ENCODE measurements around the gene RINT1.

Gene RINT1

DNA sequence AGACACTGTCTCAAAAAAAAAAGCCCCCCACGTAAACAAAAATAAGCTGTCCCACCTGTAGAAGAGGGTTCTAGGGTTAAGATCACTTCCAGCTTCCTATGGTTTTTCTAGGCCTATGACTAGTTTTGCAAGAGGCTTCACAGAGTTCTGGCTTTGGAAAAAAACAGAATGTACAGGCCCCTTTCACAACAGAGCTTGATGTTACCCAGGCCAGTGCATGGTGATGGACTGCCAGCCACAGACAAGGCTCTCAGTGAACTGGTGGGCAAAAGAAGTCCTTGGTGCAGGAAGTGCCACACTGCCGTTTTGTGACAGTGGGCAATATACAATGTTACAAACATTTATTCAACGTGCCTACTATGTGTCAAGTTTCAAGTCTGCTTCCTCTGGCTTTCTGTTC lies 67.5 kb downstream of the RINT1 start:
- DNase-seq (ENCODE audit: low read depth in 2 of 2) = no peak

DNA sequence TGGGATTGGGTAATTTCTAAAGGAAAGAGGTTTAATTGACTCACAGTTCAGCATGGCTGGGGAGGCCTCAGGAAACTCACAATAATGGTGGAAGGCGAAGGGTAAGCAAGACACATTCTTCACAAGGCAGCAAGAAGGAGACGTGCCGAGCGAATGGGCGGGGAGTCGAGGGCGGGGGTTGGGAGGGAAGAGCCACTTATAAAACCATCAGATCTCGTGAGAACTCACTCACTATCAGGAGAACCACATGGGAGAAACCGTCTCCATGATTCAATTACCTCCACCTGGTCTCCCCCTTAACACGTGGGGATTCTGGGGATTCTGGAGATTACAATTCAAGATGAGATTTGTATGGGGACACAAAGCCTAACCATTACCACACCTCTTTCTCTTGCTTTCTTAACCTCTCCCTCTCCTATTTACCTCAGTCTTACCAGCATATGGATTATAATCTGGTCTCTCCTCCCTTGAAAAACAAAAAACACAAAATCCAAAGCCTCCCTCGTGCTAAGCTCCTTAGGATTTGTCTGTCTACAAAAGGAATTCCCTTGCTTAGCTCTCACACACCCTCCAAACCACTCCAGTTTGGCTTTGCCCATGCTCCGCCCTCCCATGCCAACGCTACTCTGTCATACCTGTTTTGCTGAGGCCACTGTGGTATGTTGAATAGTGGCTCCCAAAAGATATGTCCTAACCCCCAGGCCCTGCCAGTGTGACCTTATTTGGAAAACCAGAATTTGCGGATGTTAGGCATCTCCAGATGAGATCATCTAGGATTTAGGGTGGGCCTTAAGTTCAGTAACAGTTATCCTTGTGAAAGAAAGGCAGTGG lies 68.9 kb downstream of the RINT1 start:
- no peak for DNase-seq (ENCODE audit: low read depth in 2 of 2)

DNA sequence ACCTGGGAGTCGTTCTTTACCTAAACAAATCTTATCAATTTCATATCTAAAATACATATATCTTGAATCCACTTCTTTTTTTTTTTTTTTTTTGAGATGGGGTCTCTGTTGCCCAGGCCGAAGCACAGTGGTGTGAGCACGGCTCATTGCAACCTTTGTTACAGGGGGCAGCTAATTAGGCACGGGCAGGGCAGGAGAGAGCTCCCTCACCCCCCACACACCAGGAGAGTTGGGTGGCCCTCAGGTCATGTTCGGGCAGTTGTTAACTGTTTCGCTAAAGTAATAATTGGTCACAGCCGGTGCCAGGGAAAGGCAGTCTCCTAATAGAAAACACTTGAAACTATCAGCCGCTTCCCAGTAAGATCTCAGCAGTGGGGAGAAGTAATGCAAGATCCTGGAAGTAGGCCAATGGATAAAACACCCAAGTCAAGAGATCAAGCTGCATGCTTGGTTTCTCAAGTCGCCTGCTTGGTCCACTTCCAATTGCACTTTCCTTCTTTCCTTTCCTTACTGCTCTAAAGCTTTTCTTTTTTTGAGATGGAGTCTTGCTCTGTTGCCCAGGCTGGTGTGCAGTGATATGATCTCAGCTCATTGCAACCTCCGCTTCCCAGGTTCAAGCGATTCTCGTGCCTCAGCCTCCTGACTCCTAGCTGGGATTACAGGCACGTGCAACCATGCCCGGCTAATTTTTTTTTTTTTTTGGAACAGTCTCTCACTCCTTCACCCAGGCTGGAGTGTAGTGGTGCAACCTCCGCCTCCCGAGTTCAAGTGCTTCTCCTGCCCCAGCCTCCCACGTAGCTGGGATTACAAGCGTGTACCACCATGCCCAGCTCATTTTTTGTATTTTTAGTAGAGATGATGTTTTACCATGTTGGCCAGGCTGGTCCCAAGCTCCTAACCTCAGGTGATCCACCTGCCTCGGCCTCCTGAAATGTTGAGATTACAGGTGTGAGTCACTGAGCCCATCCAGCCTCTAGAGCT lies 70.6 kb downstream of the RINT1 start:
- DNase-seq (ENCODE audit: low read depth in 2 of 2) = no peak

DNA sequence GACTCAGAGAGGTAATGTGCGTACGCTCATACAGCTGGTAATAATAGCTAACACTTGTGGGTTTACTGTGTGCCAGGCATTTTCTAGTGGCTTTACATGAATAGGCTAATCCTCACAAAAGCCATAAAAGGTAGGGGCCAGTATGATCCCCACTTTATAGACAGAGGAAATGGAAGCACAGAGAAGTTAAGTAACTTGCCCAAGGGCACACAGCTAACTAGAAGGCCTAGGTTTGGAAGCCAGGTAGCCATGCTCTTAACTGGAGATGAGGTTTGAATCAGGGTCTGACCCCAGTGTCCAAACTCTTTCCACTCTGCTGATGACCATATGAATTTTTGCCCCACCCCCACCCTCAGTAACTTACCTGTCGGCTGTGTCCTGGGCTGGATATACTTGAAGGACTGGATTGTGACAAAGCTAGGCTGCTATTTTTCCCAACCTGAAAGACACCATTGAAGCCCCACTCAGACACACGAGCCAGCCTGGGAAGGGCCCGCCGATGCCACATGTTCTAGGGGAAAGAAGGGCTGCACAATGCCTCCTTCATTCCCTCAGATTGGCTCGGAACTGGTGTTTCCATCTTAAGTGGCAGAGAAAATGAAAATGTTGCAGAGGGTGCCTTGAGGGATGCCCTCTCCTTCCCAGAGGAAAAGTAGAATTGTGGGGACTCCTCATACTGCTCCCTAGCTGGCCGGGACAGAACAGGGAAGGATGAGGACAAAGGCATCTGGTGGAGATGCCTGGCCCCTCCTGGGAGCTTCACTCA lies 78.3 kb downstream of the RINT1 start:
- DNase-seq (ENCODE audit: low read depth in 2 of 2) = no peak

DNA sequence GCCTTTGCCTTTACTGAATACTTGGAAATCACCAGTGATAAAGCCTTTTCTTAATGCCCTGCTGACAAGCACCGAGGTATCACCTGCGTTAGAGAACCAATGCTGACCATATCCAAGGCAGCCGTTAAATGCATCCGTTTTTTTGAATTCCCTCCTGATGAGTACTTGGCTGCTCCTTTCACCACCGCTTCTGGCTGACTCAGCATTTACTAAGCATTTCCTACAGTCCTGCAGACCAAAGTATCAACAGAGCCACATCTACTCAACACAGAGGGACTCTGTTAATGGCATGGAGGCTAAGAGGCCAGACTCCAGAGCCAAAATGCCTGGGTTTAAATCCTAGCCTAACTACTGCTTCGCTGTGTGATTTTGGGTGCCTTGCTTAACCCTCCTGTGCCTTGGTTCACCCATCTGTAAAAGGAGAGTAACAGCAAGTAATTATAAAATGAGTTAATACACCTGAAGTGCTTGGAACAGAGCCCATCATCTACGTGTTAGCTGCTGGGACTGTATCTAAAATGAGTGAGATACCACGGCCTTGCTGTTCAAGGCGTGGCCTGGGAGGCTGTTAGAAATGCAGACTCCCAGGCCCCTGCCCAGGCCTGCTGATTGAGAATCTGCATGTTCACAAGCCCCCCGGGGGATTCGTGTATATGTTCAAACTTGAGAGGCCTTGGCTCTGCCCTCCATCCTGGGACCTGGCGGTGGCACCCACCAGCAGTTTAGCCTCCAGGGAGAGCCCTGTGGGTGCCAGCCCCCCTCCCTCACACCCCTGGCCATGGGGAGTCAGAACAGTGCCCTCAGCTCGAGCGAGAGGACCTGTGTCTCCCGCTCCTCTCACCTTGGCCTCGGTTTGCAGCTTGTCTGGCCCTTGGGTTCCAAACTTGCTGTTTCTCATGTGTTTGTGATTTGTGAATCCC lies 80.1 kb downstream of the RINT1 start:
- DNase-seq (ENCODE audit: low read depth in 2 of 2) = no peak

DNA sequence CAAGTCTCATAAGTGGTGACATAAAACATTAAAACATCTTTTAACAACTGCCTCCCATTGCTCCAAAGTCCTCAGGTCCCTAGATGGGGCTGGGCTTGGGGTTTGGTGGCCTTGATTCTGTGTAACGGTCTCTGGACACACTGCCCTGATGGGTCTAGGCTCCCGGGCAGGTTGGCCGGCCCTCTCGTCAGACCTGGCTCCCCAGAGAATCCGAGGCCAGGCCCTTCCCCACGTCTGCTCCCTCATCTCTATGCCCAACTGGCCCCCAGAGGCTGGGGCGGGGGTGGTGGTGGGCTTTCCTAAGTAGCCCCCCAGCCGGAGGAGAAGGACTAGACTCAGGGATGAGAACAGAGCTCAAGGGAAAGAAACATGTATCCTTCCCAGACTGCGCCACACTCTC lies 80.8 kb downstream of the RINT1 start:
- no peak for DNase-seq (ENCODE audit: low read depth in 2 of 2)

DNA sequence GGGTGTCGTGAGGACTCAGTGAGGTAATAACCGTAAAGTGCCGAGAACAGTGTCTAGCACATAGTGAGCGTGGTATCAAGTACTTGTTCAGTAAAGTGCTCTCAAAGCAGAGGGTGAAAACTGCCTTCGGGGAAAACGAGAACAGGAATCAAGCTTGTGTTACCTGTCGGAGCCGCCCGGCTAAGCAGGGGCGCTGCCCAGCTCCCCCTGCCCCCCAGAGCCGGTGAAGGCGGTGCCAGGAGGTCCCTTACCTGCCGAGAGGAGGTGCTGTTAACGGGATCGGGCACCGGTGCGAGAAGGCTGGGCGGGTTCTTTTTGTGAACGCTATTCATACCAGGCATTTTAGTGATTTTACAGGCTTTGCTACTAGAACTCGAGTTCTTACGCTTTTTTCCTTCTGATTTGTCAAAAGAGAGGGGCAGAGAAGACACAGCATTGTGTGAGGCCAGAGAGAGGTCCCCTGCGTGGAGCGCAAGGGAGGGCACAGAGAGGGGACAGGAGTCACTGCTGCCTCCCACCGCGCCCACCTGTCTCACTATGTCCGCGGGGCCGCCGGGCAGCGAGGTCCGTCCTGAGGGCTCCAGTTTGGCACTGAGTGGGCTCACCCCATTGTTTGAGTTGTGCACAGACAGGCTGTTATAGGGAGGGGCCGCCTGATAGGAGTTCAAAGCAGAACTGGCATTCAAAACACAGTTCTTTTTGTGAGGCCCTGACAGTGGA lies 81.8 kb downstream of the RINT1 start:
- no peak for DNase-seq (ENCODE audit: low read depth in 2 of 2)

DNA sequence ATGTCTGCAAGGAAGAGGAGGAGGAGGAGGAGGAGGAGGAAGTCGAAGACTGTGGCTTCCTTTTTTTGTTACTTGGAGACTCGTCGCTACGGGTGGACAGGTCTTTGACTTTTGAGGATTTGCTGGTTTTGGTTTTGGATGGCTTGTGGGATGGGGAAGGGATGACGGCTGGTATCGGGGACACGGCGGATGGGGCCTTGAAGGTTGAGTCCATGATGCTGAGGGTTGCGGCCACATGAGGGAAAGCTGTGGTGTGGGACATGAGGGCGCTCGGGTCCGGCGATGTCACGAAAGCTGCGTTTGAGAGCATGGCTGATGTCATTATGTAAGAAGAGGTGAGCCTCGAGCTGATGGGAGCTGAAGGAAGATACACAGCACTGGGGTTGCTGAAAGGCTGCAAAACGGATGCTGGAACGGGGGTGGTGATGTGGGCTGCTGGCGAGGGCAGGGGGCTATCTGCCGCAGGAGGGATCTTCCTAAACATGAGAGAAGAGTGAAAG lies 82.4 kb downstream of the RINT1 start:
- no peak for DNase-seq (ENCODE audit: low read depth in 2 of 2)
